NCI-H187 treated with DMSO at 0.1 percent for 48 hours (cell line): ENCODE results near the gene HYAL2.

Experiments used
- DNase-seq: peaks from one replicate; lab custom pipeline; 2025; lab: John Stamatoyannopoulos, UW

HYAL2 gene

GRCh38 chr3:50330330-50330729 lies 7.8 kb upstream of the HYAL2 start:
- DNase-seq = no peak

DNA sequence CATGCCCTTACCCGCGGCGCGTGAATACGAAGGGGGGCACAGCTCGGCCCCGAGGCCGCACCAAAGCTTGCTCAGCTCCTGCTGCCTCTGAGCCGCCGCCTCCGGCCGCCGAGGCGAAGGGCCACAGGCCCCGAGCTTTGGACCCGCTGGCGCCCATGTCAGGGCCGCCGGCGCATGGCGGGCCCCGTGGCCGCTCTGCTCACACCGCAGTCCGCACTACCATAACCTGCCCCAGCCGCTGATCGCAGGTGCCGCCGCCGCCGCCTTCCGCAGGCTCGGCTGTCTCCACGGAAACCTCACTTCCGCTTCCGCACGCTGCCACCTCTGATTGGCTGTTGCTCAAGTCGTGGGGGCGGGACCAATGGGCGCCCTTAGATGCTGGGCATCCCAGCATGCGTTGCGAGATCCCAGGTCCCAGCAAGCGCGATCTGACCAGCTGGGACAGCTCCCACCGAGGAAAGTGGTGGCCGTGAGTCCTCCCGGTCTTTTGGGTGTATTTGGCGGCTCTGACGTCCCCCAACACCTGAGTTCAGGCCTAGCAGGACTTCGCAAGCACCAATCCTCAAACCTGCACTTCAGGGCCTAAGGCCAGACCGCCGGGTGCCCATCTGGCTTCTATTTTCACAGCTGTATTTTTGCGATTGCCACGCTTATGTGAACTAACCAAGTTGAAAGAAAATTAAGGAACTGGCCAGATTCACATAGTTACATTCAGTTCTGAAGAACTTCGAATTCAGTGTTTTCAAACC lies 5.6 kb upstream of the HYAL2 start, which contains the start of gene TUSC2:
TSS of gene TUSC2 (minus strand) at position 281 of the 749 bp plus-strand sequence. CDS start at position 157, 124 bp downstream.
- DNase-seq = peak; percentile 42

- no peak for DNase-seq
These were observed 4.6 kb upstream of the HYAL2 start for GRCh38 chr3:50327129-50327528.

GRCh38 chr3:50326182-50326541 lies 3.6 kb upstream of the HYAL2 start:
- DNase-seq = no peak

- DNase-seq = no peak
These were observed 3.1 kb upstream of the HYAL2 start for GRCh38 chr3:50325497-50326181.

GRCh38 chr3:50325113-50325480 lies 2.6 kb upstream of the HYAL2 start:
- no peak for DNase-seq

DNA sequence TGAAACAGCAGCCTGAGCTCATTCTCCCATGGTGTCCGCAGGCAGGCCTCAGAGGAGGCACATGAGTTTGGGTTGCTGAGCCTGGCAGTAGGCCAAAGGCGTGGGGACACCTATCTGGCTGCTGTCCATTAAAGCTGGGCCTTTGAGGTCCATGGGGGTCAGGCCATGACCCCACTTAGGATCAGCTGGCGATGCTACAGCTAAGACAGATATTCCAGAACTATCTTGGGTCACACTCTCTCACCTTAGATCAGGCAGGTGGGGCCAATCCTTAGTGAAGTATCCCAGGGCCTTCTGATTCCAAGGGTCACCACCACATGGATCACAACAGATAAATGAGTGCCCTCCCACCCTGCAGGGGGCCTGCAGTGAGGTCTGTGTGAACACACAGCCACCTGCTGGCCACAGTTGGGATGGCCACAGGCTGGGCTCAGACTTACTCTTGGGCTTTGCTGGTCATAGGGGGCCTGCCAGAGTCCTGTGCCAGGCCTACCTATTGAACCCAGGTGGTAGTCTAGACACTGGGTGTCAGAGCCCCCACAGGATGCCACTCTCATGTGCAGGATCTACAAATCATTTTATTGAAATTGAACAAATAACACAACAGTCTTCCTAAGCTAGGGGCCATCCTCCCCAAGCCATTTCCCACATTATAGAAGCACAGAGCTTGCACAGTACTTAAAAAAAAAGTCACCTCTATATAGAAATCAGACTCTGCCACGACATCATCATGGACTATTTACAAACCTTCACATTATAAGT lies 2.0 kb upstream of the HYAL2 start:
- DNase-seq = no peak

DNA sequence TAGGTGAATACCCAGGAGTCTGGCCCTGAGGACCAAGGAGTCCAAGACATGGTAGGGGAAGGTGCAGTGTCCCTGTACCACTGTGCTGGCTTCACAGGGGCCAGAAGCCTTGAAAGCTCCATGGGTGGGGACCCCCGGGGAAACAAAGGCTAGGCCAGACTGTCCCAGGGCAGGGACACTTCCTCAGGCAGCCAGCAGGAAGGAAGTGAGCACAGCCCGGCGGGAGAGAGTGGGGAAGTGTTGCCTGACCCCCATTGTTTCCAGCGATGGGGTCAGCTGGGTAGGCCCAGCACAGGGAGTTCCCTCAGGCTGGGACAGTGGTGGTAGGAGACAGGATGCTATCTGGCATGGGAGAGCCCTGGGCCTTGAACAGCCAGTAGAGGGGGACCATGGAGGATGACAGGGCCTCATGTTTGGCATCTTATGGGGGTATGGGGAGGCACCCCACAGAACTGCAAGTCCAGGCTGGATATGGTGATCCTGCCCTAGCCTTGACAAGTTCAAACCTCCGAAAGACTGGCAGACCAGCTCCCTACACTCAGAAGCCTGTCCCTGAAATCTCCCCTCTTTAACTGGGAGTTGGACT lies 1.2 kb upstream of the HYAL2 start:
- no peak for DNase-seq

DNA sequence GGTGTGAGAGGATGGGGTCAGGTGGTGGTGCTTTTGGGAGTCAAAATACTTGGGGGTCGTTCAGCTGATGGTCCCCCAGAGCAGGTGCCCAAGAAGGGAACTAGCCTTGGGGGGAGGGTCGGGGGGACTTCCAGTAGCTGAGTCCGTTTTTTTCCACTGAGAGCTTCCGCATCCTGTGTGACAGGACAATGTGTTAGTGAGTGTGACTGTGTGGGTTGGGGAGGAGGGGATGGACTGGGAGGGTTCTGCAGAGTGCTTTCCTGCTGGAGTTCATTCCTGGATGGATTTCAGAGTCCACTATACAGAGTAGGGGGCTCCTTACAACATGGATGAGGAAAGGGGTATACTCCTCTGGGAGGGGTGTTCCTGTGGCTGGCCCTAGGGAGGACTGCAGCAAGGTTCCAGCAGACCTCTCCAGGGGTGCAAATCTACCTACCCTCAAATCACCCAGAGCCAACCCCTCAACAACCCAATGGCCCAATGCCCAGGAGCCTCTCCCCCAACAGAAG lies 601 bp upstream of the HYAL2 start:
- DNase-seq = no peak

DNA sequence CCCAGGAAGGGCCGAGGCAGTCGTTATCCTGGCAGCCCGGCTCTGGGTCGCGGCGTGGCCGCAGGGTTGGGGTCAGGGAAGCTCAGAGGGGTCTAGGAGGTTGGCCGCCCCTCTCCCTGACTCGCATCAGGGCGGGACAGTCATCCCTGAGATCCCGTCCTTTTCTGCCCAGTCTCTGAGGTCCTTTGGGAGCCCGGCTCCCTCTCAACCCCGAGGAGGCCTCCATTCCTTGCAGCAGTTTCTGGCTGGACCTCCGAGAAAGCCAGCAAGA lies 495 bp downstream of the HYAL2 start:
- DNase-seq = no peak

- peak; percentile 34 for DNase-seq
These were observed 1.0 kb downstream of the HYAL2 start for GRCh38 chr3:50321336-50322114.

DNA sequence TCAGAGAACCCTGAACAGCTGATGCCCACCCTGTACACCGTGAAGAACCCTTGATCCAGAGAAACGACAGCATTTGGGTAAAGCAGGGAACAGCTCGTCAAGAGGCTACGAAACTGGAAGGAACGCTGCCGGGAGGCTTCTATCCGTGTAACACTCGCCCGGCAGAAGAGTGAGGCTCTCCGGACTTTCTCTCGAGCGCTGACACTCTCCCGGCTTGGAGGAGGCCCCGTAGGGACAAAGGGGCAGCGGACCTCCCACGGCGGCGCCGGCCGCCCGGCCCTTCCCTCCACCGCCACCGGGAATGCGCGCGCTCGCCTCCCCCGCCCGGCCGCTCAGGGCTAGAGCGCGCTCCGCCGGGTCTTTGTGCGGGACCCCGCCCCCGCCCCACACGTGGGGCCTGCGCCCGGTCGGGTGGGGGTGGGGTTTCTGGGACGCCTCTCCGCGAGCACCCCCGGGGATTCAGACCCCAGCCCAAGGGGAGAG lies 1.7 kb downstream of the HYAL2 start:
- no peak for DNase-seq

DNA sequence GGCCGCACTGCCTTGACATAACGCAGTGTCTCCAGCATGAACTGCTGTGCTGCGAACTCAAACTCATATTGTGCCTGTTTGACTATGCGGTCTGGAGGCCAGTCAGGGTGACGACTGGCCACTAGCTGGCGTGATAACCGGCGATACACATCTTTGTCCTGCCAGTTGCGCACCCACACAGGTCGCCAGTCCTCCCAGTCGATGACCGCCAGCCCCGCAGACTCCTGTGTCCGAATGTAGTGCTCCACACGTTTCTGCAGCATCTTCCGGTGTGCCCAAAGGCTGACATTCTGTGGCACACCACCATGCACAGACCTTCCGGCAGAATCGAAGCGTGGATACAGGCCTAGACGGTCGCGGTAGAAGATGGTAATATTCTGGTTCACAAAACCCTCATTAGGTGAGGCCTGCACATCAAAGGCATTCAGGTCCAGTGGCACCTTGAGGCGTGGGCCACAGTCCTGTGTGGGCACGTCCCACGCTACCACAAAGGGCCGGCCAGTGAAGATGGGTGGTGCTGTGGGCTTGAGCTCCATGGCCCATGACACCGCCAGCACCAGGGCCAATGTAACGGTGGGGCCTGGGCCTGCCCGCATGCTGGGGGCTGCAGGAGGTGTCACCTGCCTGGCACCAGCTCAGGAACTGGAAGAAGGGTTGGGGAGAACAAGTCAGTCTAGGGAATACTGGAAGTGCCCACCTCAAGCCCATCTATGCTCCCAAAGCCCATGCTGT lies 2.5 kb downstream of the HYAL2 start:
- no peak for DNase-seq

- no peak for DNase-seq
These were observed 3.2 kb downstream of the HYAL2 start for GRCh38 chr3:50319181-50319893.

- no peak for DNase-seq
These were observed 3.9 kb downstream of the HYAL2 start for GRCh38 chr3:50318615-50319014.

DNA sequence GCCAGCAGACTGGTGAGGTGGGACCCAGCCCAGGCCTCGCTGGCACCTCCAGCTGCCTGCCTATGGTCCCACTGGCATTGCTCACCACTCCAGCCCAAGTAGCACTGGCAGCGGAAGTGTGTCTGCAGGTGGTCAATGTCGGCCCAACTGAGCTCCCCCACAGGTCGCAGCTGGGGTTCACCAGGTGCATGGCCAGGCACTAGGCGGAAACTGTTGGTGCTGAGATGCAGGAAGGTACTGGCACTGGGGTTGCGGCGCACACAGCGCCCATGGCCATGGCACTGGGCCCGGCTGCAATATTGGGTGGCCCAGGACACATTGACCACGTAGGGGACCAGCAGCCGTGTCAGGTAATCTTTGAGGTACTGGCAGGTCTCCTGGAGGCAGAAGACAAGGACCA lies 4.4 kb downstream of the HYAL2 start:
- DNase-seq = no peak

DNA sequence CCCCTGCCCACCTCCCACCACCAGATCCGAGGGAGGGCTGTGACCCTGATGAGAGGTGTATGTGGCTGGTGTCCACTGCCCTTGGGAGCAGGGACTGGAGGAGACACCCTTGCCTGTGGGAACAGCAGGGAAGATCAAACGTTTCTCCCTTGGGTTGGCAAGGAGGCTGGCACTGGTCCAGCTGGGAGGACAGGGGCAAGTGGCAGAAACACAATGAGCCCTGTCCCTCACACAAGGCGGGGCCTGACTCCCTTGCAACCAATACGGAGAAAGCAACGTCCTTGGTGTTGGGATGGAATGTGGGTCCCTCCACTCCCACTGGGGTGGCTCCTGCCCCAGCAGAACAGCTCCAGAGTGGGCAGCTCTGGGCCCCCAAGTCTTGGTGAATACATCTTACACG lies 5.2 kb downstream of the HYAL2 start:
- DNase-seq = no peak

GRCh38 chr3:50316657-50317242 lies 5.8 kb downstream of the HYAL2 start:
- DNase-seq = no peak

DNA sequence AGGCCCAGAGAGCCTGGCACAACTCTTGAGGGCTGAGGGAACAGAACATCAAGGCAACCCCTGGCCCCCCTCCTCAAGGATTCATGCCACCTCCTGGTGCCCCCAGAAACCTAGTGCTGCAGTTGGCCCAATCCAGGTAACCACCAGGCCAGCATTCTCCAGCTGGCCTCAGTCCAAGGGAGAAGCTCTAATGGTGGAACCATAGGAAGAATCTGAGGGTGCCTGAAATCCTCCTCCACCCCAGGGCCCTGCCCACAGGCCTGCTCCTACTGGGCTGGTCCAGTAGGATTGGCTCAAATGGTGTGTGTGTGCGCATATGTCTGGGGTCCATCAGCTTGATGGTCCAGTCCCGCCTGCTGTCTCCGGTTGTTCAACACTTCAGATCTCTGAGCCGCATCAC lies 7.7 kb downstream of the HYAL2 start:
- DNase-seq = no peak

GRCh38 chr3:50314342-50314741 lies 8.2 kb downstream of the HYAL2 start:
- no peak for DNase-seq
